SJSA1 (cell line): ENCODE data around the gene AKAP8. TPM values are rescaled to one million over a fixed set of nuclear protein-coding genes. Genes with fewer than 3 reads are reported as not detected.
A peak's percentile ranks its signal among the peaks of the same experiment; 100 is the strongest.
"Not testable (repeated sequence)": the region's sequence is repeated elsewhere in the genome, so short reads cannot be mapped to it uniquely, and the experiment has no call there.

ENCODE experiments used
- DNase-seq, 2 experiments: peaks; one replicate each; pipeline ENCODE4 v3.0.0-alpha.2; 2015 to 2020; ENCODE audit warnings: low spot score in 2 of 2, low read depth in 1 of 2
- H3K27ac ChIP-seq: fragments of 250-450 bp; sonication (Bioruptor Pico); 2 replicates; pipeline ENCODE4 v1.5.1; 2020; ENCODE audit warnings: mild to moderate bottlenecking, moderate library complexity
- H3K27me3 ChIP-seq: fragments of 250-450 bp; sonication (Bioruptor Pico); replicated peaks from 2 replicates; pipeline ENCODE4 v1.5.1; 2020; ENCODE audit warnings: mild to moderate bottlenecking, moderate library complexity
- H3K36me3 ChIP-seq: fragments of 250-450 bp; sonication (Bioruptor Pico); 2 replicates; pipeline ENCODE4 v1.5.1; 2020; ENCODE audit warnings: mild to moderate bottlenecking
- H3K4me1 ChIP-seq: fragments of 250-450 bp; sonication (Bioruptor Pico); replicated peaks from 2 replicates; pipeline ENCODE4 v1.6.1; 2021; ENCODE audit warnings: mild to moderate bottlenecking
- H3K4me3 ChIP-seq: fragments of 250-450 bp; sonication (Bioruptor Pico); 2 replicates; pipeline ENCODE4 v1.5.1; 2020; ENCODE audit warnings: mild to moderate bottlenecking
- H3K9me3 ChIP-seq: fragments of 250-450 bp; sonication (Bioruptor Pico); replicated peaks from 2 replicates; pipeline ENCODE4 v1.5.1; 2020; ENCODE audit warnings: mild to moderate bottlenecking
- total RNA-seq: library from RNA; depleted of rRNA; stranded (reverse); fragments of >200 nt; shearing (Covaris generic); gene quantifications from 2 replicates; pipeline ENCODE4 v1.2.3, GENCODE V29; 2014

AKAP8 gene
- total RNA-seq, 1 experiment from 2014 or later = 27.5 TPM

GRCh38 chr19:15399234-15399515 lies 19.6 kb upstream of the AKAP8 start:
- peaks cover 89% of the 10 kb centered on the region for H3K36me3 ChIP-seq
- no peaks in the 10 kb centered on the region for H3K27me3 ChIP-seq
- no peak for DNase-seq

GRCh38 chr19:15398501-15399233 lies 19.1 kb upstream of the AKAP8 start:
- Histone ChIP-seq H3K36me3 (peaks cover 84% of the 10 kb centered on the region), H3K4me3 (no peak overlapping the region), H3K27ac (no peak overlapping the region), H3K4me1 (peaks cover 10% of the 10 kb centered on the region), H3K27me3 (no peaks in the 10 kb centered on the region), H3K9me3 (no peaks in the 10 kb centered on the region)
- DNase-seq = no peak

More at GRCh38 chr19:15399234-15399515, 19.6 kb upstream of the AKAP8 start:
- Histone ChIP-seq H3K9me3 (no peaks in the 10 kb centered on the region), H3K27ac (no peak overlapping the region), H3K4me3 (no peak overlapping the region), H3K4me1 (peaks cover 5% of the 10 kb centered on the region)

DNA sequence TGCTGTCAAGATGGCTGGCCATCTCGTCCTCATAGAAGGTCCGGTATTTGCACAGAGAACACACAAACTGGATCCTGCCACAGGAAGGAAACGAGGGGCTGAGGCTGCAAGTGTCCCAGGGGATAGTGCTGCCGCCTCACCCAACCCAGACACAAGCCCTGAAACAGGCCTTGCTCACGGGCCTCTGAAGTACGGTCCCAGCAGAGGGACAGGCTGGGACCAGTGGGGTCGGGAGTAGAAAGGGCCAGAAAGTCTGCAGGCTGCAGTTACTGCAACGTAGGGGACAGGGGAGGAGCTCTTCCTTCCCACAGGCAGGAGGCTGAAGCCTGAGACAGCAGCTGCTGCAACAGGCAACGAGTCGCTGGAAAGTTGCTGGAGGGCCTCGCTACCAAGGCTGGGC lies 18.2 kb upstream of the AKAP8 start:
- H3K4me3 ChIP-seq = no peak overlapping the region
- H3K27me3 ChIP-seq = no peaks in the 10 kb centered on the region
- peaks cover 83% of the 10 kb centered on the region for H3K36me3 ChIP-seq
- H3K4me1 ChIP-seq = peaks cover 18% of the 10 kb centered on the region
- no peaks in the 10 kb centered on the region for H3K9me3 ChIP-seq
- no peak overlapping the region for H3K27ac ChIP-seq
- no peak for DNase-seq

- H3K27me3 ChIP-seq = no peaks in the 10 kb centered on the region
- no peaks in the 10 kb centered on the region for H3K9me3 ChIP-seq
- H3K4me3 ChIP-seq = no peak overlapping the region
- H3K36me3 ChIP-seq = peaks cover 81% of the 10 kb centered on the region
- no peak for DNase-seq
- peaks cover 18% of the 10 kb centered on the region for H3K4me1 ChIP-seq
- H3K27ac ChIP-seq = no peak overlapping the region
Observed at GRCh38 chr19:15397236-15397635, 17.6 kb upstream of the AKAP8 start.

DNA sequence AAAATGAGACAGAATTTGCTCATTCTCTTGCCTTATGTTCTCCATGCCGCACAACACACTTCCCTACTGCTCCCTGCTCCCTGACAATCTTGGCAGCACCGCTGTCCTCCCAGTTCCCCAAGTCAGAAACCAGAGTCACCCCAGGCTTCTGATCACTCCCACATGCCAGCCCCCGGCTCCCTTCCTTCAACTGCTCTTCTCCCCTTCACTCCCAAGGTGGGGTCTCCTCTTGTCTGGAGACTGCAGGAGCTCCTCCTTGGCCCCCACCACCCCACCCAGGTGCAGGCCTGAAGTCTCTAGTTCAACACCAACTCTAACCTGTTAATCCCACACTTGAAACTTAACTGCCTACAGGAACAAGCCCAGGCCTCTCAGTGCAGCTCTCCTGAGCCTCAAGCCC lies 16.8 kb upstream of the AKAP8 start:
- H3K4me1 ChIP-seq = peaks cover 18% of the 10 kb centered on the region
- H3K27ac ChIP-seq = no peak overlapping the region
- no peak overlapping the region for H3K4me3 ChIP-seq
- no peak for DNase-seq
- H3K27me3 ChIP-seq = no peaks in the 10 kb centered on the region
- H3K36me3 ChIP-seq = peaks cover 81% of the 10 kb centered on the region
- no peaks in the 10 kb centered on the region for H3K9me3 ChIP-seq

- H3K27ac ChIP-seq, DNase-seq, H3K4me3 ChIP-seq, H3K9me3 ChIP-seq, H3K27me3 ChIP-seq: not testable (repeated sequence)
- Histone ChIP-seq H3K4me1 (peaks cover 18% of the 10 kb centered on the region), H3K36me3 (peaks cover 77% of the 10 kb centered on the region)
Observed at GRCh38 chr19:15395251-15395650, 15.7 kb upstream of the AKAP8 start.

DNA sequence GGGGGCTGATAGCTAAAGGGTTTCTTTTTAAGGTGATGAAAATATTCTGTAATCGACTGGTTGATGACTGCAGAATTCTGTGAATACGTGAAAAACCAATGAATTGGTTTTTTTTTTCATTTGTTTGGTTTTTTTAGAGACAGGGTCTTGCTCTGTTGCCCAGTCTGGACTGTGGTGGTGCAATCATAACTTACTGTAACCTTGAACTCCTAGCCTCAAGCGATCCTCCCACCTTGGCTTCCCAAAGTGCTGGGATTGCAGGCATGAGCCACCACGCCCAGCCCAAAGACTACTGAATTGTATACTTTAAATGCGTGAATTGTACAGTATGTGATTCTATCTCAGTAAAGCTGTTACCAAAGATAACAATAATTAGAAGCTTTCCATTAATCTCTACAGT lies 14.8 kb upstream of the AKAP8 start:
- Histone ChIP-seq H3K4me1 (peaks cover 18% of the 10 kb centered on the region), H3K4me3 (no peak overlapping the region), H3K27ac (no peak overlapping the region), H3K36me3 (peaks cover 75% of the 10 kb centered on the region), H3K27me3 (no peaks in the 10 kb centered on the region), H3K9me3 (no peaks in the 10 kb centered on the region)
- no peak for DNase-seq

GRCh38 chr19:15393963-15394362 lies 14.4 kb upstream of the AKAP8 start:
- DNase-seq = peak in 1 of 2 experiments; percentile 65

GRCh38 chr19:15390814-15391213 lies 11.2 kb upstream of the AKAP8 start:
- no peak for DNase-seq
- peaks cover 18% of the 10 kb centered on the region for H3K4me1 ChIP-seq
- no peaks in the 10 kb centered on the region for H3K27me3 ChIP-seq
- H3K4me3 ChIP-seq = no peak overlapping the region
- no peak overlapping the region for H3K27ac ChIP-seq
- H3K36me3 ChIP-seq = peaks cover 66% of the 10 kb centered on the region
- no peaks in the 10 kb centered on the region for H3K9me3 ChIP-seq

More at GRCh38 chr19:15393963-15394362, 14.4 kb upstream of the AKAP8 start:
- Histone ChIP-seq H3K27ac (no peak overlapping the region), H3K27me3 (no peaks in the 10 kb centered on the region), H3K4me1 (peaks cover 18% of the 10 kb centered on the region), H3K36me3 (peaks cover 73% of the 10 kb centered on the region), H3K4me3 (no peak overlapping the region), H3K9me3 (no peaks in the 10 kb centered on the region)

- Histone ChIP-seq H3K9me3 (no peaks in the 10 kb centered on the region), H3K27ac (no peak overlapping the region), H3K27me3 (no peaks in the 10 kb centered on the region), H3K36me3 (peaks cover 42% of the 10 kb centered on the region), H3K4me1 (peaks cover 23% of the 10 kb centered on the region), H3K4me3 (no peak overlapping the region)
- DNase-seq = no peak
Observed at GRCh38 chr19:15381864-15382263, 2.3 kb upstream of the AKAP8 start.

DNA sequence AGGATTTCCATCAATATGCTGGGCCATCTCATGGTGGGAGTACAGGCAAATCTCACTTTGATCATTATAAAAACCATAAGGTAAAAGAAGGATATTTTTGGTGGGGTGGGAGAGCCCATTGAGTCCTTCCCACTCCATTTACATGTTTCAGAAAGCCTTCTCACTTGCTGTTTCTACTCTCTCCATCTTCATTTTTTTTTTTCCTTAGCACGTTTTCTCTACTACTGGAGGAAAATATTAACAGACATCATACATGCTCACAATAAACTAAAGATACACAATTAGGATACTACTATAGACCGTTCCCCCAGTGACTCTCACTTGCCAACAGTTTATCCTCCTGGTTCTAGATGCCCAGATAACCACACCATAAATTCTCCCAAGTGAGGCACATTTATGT lies 1.8 kb upstream of the AKAP8 start:
- Histone ChIP-seq H3K27ac (no peak overlapping the region), H3K9me3 (no peaks in the 10 kb centered on the region)

GRCh38 chr19:15379999-15380647 lies 536 bp upstream of the AKAP8 start:
- Histone ChIP-seq H3K27me3 (no peaks in the 10 kb centered on the region), H3K4me3 (peak overlapping the region; percentile 97), H3K4me1 (peaks cover 26% of the 10 kb centered on the region), H3K36me3 (peaks cover 46% of the 10 kb centered on the region), H3K27ac (peak overlapping the region; percentile 36), H3K9me3 (no peaks in the 10 kb centered on the region)
- no peak for DNase-seq

More for the DNA sequence above, 1.8 kb upstream of the AKAP8 start:
- peaks cover 42% of the 10 kb centered on the region for H3K36me3 ChIP-seq
- no peaks in the 10 kb centered on the region for H3K27me3 ChIP-seq
- H3K4me3 ChIP-seq = no peak overlapping the region
- peaks cover 26% of the 10 kb centered on the region for H3K4me1 ChIP-seq
- no peak for DNase-seq

GRCh38 chr19:15378534-15379082 lies 979 bp downstream of the AKAP8 start:
- Histone ChIP-seq H3K36me3 (peaks cover 61% of the 10 kb centered on the region), H3K27me3 (no peaks in the 10 kb centered on the region), H3K9me3 (no peaks in the 10 kb centered on the region), H3K4me3 (peak overlapping the region; percentile 97), H3K27ac (peak overlapping the region; percentile 93), H3K4me1 (peaks cover 26% of the 10 kb centered on the region)
- DNase-seq = peak in 1 of 2 experiments; percentile 59

GRCh38 chr19:15374796-15375440 lies 4.7 kb downstream of the AKAP8 start:
- peaks cover 18% of the 10 kb centered on the region for H3K4me1 ChIP-seq
- no peaks in the 10 kb centered on the region for H3K9me3 ChIP-seq
- H3K36me3 ChIP-seq = peaks cover 75% of the 10 kb centered on the region
- H3K27me3 ChIP-seq = no peaks in the 10 kb centered on the region
- no peak overlapping the region for H3K27ac ChIP-seq
- no peak overlapping the region for H3K4me3 ChIP-seq
- no peak for DNase-seq
